Adrenal gland (tissue), 12 donors: ENCODE data around the gene SUSD1. TPM values are rescaled to one million over a fixed set of nuclear protein-coding genes. Genes with fewer than 3 reads are reported as not detected.

Experiments used
- DNase-seq, 7 donors: peaks; one replicate each; pipeline ENCODE4 v3.0.0-alpha.2; 2019 to 2020
- H3K27ac ChIP-seq, 5 donors: fragments of 200-600 bp; sonication (generic) in 4 of 5; 1 replicate in 3 of 5; 2 replicates in 2 of 5; pipeline versions ENCODE4 v1.5.1 to v1.8.0; 2016 to 2020; ENCODE audit warnings: mild to moderate bottlenecking in 1 of 5
- H3K27me3 ChIP-seq: fragments of 200-600 bp; 2 replicates; pipeline ENCODE4 v1.8.0; 2021
- H3K36me3 ChIP-seq, 2 donors: fragments of 200-600 bp; replicated peaks in 1 of 2; 1 replicate in 1 of 2; 2 replicates in 1 of 2; pipeline versions ENCODE4 v1.5.1 to v1.8.0; 2018 to 2022
- H3K4me1 ChIP-seq, 2 donors: fragments of 200-600 bp; replicated peaks in 1 of 2; 1 replicate in 1 of 2; 2 replicates in 1 of 2; pipeline versions ENCODE4 v1.5.1 to v1.8.0; 2018 to 2021
- H3K4me3 ChIP-seq, 4 donors: fragments of 200-600 bp; sonication (generic) in 3 of 4; one replicate each; pipeline ENCODE4 v1.5.1; 2016 to 2018
- H3K9me3 ChIP-seq, 3 donors: fragments of 200-600 bp; sonication (generic) in 1 of 3; replicated peaks in 1 of 3; 1 replicate in 2 of 3; 2 replicates in 1 of 3; pipeline versions ENCODE4 v1.5.1 to v1.8.0; 2016 to 2021
- CTCF ChIP-seq, 6 experiments: fragments of 450-650 bp in 4 of 6; fragments of 200-600 bp in 2 of 6; sonication (generic) in 1 of 6; IDR thresholded peaks; 1 replicate in 5 of 6; 2 replicates in 1 of 6; pipeline versions ENCODE4 v1.5.1 to v1.8.0; 2016 to 2021; ENCODE audit warnings: antibody characterized with exemption in 6 of 6, mild to moderate bottlenecking in 2 of 6, moderate library complexity in 1 of 6
- POLR2A ChIP-seq, 2 donors: fragments of 450-650 bp; IDR thresholded peaks; one replicate each; pipeline ENCODE4 v1.6.1; 2017; ENCODE audit warnings: antibody characterized with exemption in 2 of 2, mild to moderate bottlenecking in 2 of 2, moderate library complexity in 1 of 2
- WGBS, 4 donors: extraction: QIAGEN DNeasy Blood & Tissue Kit in 2 of 4; methylation state at CpG; one replicate each; pipeline versions ENCODE4 v1.1.5 to v1.1.7; 2013 to 2017; 5-methylcytosine and 5-hydroxymethylcytosine counted together
- intact Hi-C, 2 donors: fragments of 100-400 bp; cut with DNase I; formaldehyde crosslinking; loops; one replicate each; pipeline versions ENCODE4 v1.14.1 to v1.15.0; 2022 to 2023
- polyA plus RNA-seq, 3 donors: library from polyadenylated mRNA; stranded (reverse); fragments of 200-250 nt in 2 of 3; fragments of 350-450 nt in 1 of 3; fragmentation: Illumina TruSeq in 1 of 3; extraction: RNeasy Lipid Tissue Mini Kit (QIAGEN cat#74804) in 1 of 3; gene quantifications; one replicate each; pipeline ENCODE4 v1.2.3, GENCODE V29; 2013 to 2014
- total RNA-seq, 9 donors: library from RNA; depleted of rRNA in 4 of 9; stranded (reverse); fragments of >200 nt in 4 of 9; fragments of 120-200 nt in 1 of 9; fragmentation: NEBNext Ultra II Directional in 1 of 9; extraction: Animal tissue kit (Norgen Biotek cat#: 25700) in 1 of 9; gene quantifications; one replicate each; pipeline versions ENCODE4 v1.1.0 to v1.2.4, GENCODE V29; 2013 to 2023
- donor health status: healthy with polysubstance abuse.
- donor health status: Bipolar disorder and iron deficiency.
- donor health status: DM: yes; HTN: yes; CAD: no.
- donor health status: DM: no; HTN: no; CAD: no.
- donor health status: DM: no; HTN: no; CAD: no.
- donor health status: DM: yes; HTN: yes; CAD: no.

Gene SUSD1
- total and polyA plus RNA-seq, 12 donors, result 4.7 to 37.0 (median 20.8) TPM

- 94 to 100% (median 94%) methylated on average over 4 to 8 of the region's 8 CpGs for WGBS, 4 donors
- Histone ChIP-seq H3K9me3 (no peaks in the 10 kb centered on the region), H3K36me3 (peaks cover 0 to 9% of the 10 kb centered on the region in 2 donors), H3K27ac (no peak overlapping the region), H3K27me3 (no peaks in the 10 kb centered on the region), H3K4me3 (no peak overlapping the region), H3K4me1 (peaks cover 0 to 18% of the 10 kb centered on the region in 2 donors)
- intact Hi-C loops, result no loop called here
- DNase-seq, result no peak
- TF ChIP-seq CTCF (IDR thresholded peaks at IDR 0.05), result no peak
- no peak for TF ChIP-seq POLR2A (IDR thresholded peaks at IDR 0.05)
Observed at GRCh38 chr9:112111461-112111860, 63.6 kb downstream of the SUSD1 start.

GRCh38 chr9:112110777-112111113, 64.4 kb downstream of the SUSD1 start:
- WGBS, 4 donors, result 76 to 81% (median 77%) methylated on average over 2 of the region's 2 CpGs
- TF ChIP-seq POLR2A (IDR thresholded peaks at IDR 0.05) (no peak), CTCF (IDR thresholded peaks at IDR 0.05) (no peak)
- Histone ChIP-seq H3K4me3 (no peak overlapping the region), H3K36me3 (peaks cover 0 to 9% of the 10 kb centered on the region in 2 donors), H3K4me1 (peaks cover 0 to 25% of the 10 kb centered on the region in 2 donors), H3K27ac (no peak overlapping the region), H3K9me3 (no peaks in the 10 kb centered on the region), H3K27me3 (no peaks in the 10 kb centered on the region)
- no peak for DNase-seq
- intact Hi-C loops, result no loop called here

GRCh38 chr9:112110094-112110776, 64.9 kb downstream of the SUSD1 start:
- no peaks in the 10 kb centered on the region for H3K27me3 ChIP-seq
- no peaks in the 10 kb centered on the region for H3K9me3 ChIP-seq
- 73 to 85% (median 76%) methylated on average over 9 of the region's 9 CpGs for WGBS, 4 donors
- no peak overlapping the region for H3K27ac ChIP-seq
- H3K4me3 ChIP-seq, result no peak overlapping the region
- TF ChIP-seq CTCF (IDR thresholded peaks at IDR 0.05), result no peak
- TF ChIP-seq POLR2A (IDR thresholded peaks at IDR 0.05), result no peak
- intact Hi-C loops, result no loop called here
- no peak for DNase-seq
- peaks cover 0 to 9% of the 10 kb centered on the region in 2 donors for H3K36me3 ChIP-seq
- H3K4me1 ChIP-seq, result peaks cover 0 to 28% of the 10 kb centered on the region in 2 donors

GRCh38 chr9:112104901-112105300, 70.2 kb downstream of the SUSD1 start:
- Histone ChIP-seq H3K9me3 (no peaks in the 10 kb centered on the region), H3K27ac (no peak overlapping the region), H3K27me3 (no peaks in the 10 kb centered on the region), H3K4me1 (peaks cover 8 to 39% of the 10 kb centered on the region in 2 donors), H3K4me3 (no peak overlapping the region), H3K36me3 (no peaks in the 10 kb centered on the region)
- 48 to 57% (median 53%) methylated on average over 4 of the region's 4 CpGs for WGBS, 4 donors
- TF ChIP-seq CTCF (IDR thresholded peaks at IDR 0.05) (no peak), POLR2A (IDR thresholded peaks at IDR 0.05) (no peak)
- intact Hi-C loops, result no loop called here
- DNase-seq, result no peak
